GM19438 (cell line): ENCODE results near the gene ST6GALNAC5.
"Not testable (repeated sequence)": the region's sequence is repeated elsewhere in the genome, so short reads cannot be mapped to it uniquely, and the experiment has no call there.

Experiments used
- ATAC-seq: cut with Tn5 transposase; IDR thresholded peaks from one replicate; pipeline ENCODE4 v1.9.1; 2021; ENCODE audit warnings: low read depth; ENCODE audit not compliant: unreplicated experiment

The ST6GALNAC5 gene

GRCh38 chr1:76867342-76868130 lies at the start of gene ST6GALNAC5:
Gene ST6GALNAC5 (plus strand): TSS chr1:76867480.
- no peak for ATAC-seq

- no peak for ATAC-seq
These were observed 47.3 kb upstream of the ST6GALNAC5 start for GRCh38 chr1:76820028-76820427.

DNA sequence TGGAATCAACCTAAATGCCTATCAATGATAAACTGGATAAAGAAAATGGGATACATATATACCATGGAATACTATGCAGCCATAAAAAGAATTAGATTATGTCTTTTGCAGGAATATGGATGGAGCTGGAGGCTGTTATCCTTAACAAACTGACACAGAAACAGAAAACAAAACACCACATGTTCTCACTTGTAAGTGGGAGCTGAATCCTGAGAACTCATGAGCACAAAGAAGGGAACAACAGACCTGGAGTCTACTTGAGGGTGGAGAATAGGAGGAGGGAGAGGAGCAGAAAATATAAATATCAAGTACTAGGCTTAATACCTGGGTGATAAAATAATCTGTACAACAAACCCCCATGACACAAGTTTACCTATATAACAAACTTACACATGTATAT lies 44.3 kb upstream of the ST6GALNAC5 start:
- not testable (repeated sequence) for ATAC-seq

DNA sequence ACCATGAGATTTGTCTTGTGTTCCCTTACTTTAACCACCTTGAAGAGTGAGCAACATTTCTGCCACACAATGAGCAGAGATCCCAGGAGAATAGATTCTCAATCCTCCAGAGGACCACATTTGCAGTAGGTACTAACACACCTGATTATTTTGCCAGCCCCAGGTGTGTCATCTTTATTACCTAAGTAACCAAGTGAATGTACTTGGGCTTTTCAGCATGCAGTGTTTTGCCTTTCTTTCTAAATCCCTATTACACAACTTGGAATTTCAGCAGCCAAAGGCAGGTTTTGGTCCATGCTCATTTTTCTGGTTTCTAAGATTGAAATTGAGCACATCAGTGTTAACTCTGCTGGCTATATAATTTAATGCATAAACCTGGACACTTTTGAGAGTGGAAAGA lies 43.2 kb upstream of the ST6GALNAC5 start:
- ATAC-seq, result no peak

GRCh38 chr1:76826072-76826845 lies 41.0 kb upstream of the ST6GALNAC5 start:
- ATAC-seq, result no peak

DNA sequence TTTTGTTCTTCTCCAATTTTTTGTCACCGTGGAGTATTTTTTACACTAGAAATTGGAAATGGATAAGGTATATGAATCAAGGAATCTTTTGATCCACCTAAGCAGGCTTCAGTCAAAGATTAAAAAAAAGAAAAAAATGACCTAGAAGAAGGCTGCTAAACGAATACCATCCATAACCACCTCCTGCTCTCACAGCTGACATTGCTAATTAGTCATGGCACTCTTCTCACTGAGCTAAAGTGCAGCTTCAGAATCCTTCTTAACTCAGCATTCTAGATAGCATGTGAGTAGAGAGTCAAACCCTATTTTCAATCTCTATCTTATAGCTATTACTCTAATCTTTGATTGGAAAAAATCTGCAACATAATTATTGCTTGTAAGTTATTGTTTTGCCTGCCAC lies 40.2 kb upstream of the ST6GALNAC5 start:
- no peak for ATAC-seq

DNA sequence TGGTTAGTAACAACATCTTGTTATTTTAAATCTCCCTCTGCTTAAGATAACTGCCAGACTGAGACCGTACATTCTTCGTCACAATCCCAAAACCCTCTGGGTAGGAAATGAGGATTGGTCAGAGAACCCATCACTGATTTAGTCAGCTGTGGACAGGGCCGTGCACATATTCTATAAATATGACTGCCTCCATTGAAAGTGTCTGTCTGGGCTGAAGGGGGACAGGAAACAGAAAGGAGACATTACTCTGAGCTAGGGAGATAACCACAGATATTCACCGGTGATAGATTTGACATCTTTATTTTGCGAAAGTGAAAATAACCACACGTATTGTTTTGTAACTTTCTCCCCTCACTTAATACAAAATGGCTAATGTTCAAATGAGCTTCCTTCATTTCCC lies 36.9 kb upstream of the ST6GALNAC5 start:
- ATAC-seq, result peak; percentile 93

GRCh38 chr1:76832521-76832920 lies 34.8 kb upstream of the ST6GALNAC5 start:
- no peak for ATAC-seq

DNA sequence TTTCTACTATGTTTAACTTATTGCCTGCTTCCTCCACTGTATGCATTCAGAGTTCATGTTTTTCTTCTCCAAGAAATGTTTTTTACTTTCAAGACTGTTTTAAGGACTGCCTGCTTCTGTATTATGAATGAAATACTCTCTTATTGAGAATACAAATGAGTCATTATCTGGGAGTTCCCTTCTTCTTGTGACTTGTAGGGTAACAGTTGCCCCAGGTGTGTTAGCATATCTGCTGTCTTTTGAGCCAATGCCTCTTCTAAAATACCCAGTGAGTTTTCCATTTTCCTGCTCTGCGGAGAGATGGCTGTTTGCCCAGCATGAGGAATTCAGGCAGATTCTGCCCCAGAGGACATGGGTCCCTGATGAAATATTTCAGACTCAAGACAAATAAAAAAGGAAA lies 34.1 kb upstream of the ST6GALNAC5 start:
- no peak for ATAC-seq

- no peak for ATAC-seq
These were observed 33.4 kb upstream of the ST6GALNAC5 start for GRCh38 chr1:76833856-76834255.

GRCh38 chr1:76835203-76835602 lies 32.1 kb upstream of the ST6GALNAC5 start:
- ATAC-seq, result no peak

DNA sequence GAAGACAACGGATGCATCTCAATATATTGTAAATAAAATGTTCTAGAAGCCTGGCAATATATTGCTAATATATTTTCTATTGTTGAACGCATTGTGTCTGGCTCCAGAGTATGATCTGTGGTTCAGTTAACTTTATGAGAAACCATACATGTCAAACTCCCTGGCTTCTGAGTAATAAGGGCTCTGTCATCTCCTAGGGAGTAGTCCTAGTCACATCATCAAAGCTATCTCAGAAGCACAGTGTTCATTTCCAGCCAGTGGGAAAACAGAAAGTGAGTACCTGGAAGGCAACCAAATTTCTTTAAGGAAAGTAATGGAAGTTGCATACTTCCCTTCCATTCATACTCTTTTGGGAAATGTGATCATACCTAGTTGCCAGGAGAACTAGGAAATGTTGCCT lies 27.0 kb upstream of the ST6GALNAC5 start:
- no peak for ATAC-seq

DNA sequence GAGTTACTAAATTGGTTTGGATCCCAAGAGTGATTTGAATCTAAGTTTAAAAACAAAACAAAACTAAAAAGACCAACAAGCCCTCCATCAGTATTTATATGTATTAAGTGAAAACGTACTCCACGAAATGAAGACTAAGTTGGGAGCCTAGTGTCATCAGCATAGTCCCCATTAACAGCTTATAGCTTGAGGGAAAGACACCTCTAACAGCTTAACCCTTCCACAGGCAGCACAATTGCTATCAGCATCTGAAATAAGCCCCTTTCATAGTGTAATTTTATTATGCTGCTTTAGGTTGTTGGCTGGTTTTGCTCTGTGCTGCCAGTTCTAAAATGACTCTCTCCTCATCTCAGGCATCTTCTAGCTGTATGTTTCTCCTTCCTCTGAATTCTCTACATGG lies 25.8 kb upstream of the ST6GALNAC5 start:
- no peak for ATAC-seq

GRCh38 chr1:76843821-76844464 lies 23.3 kb upstream of the ST6GALNAC5 start:
- no peak for ATAC-seq

DNA sequence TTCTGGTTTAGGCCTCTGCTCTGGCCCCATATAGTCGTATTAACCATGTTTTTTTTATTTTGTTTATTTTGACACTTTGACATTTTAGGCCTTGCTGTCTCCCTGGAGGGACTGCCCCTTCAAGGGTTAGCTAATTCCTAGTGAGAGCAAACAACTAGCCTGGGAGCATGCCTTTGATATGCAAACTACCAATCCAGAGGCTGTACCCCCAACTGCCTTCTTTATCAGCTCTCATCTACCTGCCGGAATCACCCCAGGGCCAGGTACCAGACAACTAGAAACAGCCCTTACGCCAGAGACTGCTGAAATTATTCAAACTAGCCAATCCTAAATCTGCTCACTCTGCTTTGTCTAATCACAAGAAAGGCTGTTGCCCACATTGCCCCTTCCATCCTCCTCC lies 13.0 kb upstream of the ST6GALNAC5 start:
- no peak for ATAC-seq

DNA sequence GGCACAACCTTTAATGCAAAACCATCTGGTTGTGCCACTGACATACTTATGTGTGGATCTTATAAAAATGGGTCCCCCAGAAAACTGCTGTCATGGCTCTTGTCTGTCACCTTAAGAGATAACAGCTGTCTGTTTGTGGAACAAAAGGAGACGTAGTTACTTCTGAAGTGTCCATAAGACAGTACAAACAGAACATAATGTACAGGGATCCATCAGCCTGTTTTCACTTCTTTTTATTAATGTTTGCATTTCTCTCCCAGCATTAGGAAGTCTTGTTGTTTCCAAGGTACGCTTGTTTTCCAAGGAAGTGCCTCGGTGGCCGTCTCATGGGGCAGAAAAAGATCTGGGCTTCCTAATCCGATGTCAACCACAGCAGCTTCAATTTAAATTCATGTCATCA lies 11.2 kb upstream of the ST6GALNAC5 start:
- ATAC-seq, result no peak

DNA sequence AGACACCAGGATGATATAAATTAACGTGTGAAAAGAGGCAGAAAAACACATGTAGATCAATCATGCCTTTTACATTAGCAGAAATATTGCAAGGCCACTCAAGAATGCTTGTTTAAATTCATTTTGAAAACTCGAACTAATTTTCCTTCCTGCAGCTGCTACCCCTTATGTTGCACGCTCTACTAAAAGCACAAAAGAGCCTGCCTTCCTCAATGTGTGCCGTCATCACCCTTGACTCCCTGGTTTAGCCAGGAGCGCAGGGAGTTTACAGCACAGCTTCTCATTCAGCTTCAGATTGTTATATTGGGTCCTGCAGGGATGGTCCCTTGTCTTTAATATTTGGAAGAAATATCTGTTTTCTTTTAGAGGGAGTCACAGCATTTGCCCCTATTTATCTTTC lies 10.1 kb upstream of the ST6GALNAC5 start:
- no peak for ATAC-seq

DNA sequence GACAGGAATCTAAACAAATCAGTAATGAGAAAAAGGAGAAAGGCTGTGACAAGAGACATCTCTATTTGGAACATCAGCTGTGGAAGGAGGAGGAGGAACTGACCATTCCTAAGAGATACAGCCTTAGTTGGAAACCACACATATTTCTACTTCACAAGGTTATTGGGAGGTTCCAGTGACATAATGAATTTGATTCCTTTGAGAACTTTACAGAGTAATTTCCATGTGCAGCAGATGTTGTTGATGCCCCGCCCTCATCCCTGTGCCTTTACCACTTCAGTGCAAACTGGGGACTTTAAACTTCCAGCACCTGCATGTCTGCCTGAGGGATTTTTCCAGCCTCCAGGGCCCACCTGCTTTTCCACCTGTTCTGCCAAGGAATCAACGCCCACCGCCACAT lies 9.3 kb upstream of the ST6GALNAC5 start:
- ATAC-seq, result no peak

- ATAC-seq, result no peak
These were observed 6.1 kb upstream of the ST6GALNAC5 start for GRCh38 chr1:76861149-76861548.

DNA sequence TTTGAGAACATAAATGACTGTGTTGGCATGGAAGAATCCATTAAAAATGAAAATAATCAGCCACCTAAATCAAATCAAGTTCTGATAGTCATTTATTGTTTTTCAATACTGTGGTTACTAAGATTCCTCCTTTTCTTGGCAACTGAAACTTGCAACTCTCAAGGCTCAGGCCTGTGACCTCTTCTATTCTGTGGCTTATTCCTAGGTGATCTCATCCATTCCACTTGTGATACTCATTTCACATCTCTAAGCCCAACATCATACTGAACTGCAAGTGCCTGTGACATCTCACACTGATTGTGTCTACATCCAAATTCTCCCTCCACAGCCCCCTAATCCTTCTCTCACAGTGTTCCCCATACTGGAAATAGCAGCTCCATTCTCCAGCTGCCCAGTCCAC lies 4.8 kb upstream of the ST6GALNAC5 start:
- ATAC-seq, result no peak

GRCh38 chr1:76864383-76864782 lies 2.9 kb upstream of the ST6GALNAC5 start:
- no peak for ATAC-seq
